SU-DHL-6 (cell line): ENCODE results near the gene POLN.

Experiments
- EZH2phosphoT487 ChIP-seq: fragments of 200-600 bp; sonication (generic), shearing (Covaris generic); conservative IDR thresholded peaks from 2 replicates; pipeline ENCODE4 v1.6.1; 2018; ENCODE audit warnings: mild to moderate bottlenecking, antibody characterized with exemption, low read length, moderate library complexity, mixed read lengths
- TF ChIP-seq, protein P1 (sequence below): fragments of 200-600 bp; sonication (generic); IDR thresholded peaks from one replicate; pipeline ENCODE4 v1.5.1; 2017; ENCODE audit warnings: antibody characterized with exemption, mild to moderate bottlenecking, low read length, moderate library complexity; ENCODE audit not compliant: insufficient read depth, poor library complexity, severe bottlenecking

DNA sequence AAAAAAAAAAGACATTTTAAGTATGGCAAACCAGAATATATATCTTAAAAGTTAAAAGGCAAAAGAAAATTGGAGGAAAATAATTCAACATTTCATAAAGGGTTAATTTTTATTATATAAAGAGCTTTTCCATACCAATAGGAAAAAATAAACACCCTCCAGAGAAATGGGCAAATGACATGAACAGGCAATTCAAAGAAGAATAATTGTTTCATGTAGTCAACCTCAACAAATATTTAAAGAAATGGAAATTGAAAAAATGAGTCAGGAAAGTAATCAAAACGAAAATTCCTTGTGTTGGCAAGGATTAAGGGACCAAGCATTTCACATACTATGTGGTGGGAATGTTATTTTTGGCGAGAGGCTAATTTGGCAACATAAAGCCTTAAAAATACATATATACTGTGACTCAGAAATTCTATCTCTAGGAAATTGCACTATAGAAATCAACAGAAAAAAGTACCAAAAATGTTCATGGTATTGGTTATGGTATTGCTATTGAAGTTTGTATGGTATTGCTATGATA, 87.6 kb downstream of the POLN start:
- TF ChIP-seq, protein P1, sequence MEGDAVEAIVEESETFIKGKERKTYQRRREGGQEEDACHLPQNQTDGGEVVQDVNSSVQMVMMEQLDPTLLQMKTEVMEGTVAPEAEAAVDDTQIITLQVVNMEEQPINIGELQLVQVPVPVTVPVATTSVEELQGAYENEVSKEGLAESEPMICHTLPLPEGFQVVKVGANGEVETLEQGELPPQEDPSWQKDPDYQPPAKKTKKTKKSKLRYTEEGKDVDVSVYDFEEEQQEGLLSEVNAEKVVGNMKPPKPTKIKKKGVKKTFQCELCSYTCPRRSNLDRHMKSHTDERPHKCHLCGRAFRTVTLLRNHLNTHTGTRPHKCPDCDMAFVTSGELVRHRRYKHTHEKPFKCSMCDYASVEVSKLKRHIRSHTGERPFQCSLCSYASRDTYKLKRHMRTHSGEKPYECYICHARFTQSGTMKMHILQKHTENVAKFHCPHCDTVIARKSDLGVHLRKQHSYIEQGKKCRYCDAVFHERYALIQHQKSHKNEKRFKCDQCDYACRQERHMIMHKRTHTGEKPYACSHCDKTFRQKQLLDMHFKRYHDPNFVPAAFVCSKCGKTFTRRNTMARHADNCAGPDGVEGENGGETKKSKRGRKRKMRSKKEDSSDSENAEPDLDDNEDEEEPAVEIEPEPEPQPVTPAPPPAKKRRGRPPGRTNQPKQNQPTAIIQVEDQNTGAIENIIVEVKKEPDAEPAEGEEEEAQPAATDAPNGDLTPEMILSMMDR, result no peak
- no peak for TF ChIP-seq EZH2phosphoT487
